Heart right ventricle (tissue), 16 donors: Measurements from ENCODE around the gene C19orf47. TPM values are rescaled to one million over a fixed set of nuclear protein-coding genes. Genes with fewer than 3 reads are reported as not detected.

Experiments used
- ATAC-seq, 8 donors: fragments of 200-7000 bp; cut with Tn5 transposase; one replicate each; pipeline ENCODE4 v1.9.1; 2020; ENCODE audit warnings: mild to moderate bottlenecking in 8 of 8, moderate library complexity in 8 of 8, moderate number of reproducible peaks in 1 of 8
- DNase-seq, 2 donors: peaks; one replicate each; pipeline ENCODE4 v3.0.0-alpha.2; 2020
- H3K27ac ChIP-seq, 10 donors: fragments of 200-600 bp; sonication (generic) in 2 of 10; one replicate each; pipeline versions ENCODE4 v1.5.0 to v1.8.0; 2020 to 2022; ENCODE audit warnings: mild to moderate bottlenecking in 3 of 10
- H3K27me3 ChIP-seq, 7 donors: fragments of 200-600 bp; one replicate each; pipeline ENCODE4 v1.8.0; 2021 to 2022; ENCODE audit warnings: mild to moderate bottlenecking in 2 of 7
- H3K36me3 ChIP-seq, 9 donors: fragments of 200-600 bp; sonication (generic) in 1 of 9; one replicate each; pipeline versions ENCODE4 v1.5.0 to v1.8.0; 2020 to 2022; ENCODE audit warnings: mild to moderate bottlenecking in 2 of 9
- H3K4me1 ChIP-seq, 9 donors: fragments of 200-600 bp; sonication (generic) in 1 of 9; one replicate each; pipeline versions ENCODE4 v1.5.0 to v1.8.0; 2020 to 2022; ENCODE audit warnings: mild to moderate bottlenecking in 4 of 9
- H3K4me3 ChIP-seq, 10 donors: fragments of 200-600 bp; sonication (generic) in 2 of 10; one replicate each; pipeline versions ENCODE4 v1.5.0 to v1.8.0; 2020 to 2022; ENCODE audit warnings: mild to moderate bottlenecking in 7 of 10, moderate library complexity in 2 of 10
- H3K9me3 ChIP-seq, 11 donors: fragments of 200-600 bp in 10 of 11; sonication (generic) in 2 of 11; one replicate each; pipeline versions ENCODE4 v1.5.0 to v1.8.0; 2013 to 2022; ENCODE audit warnings: mild to moderate bottlenecking in 2 of 11, control low read depth in 1 of 11, moderate library complexity in 1 of 11
- WGBS, 2 donors: extraction: QIAGEN DNeasy Blood & Tissue Kit; methylation state at CpG; one replicate each; pipeline ENCODE4 v1.1.7; 2013; ENCODE audit warnings: inconsistent platforms in 1 of 2; 5-methylcytosine and 5-hydroxymethylcytosine counted together
- intact Hi-C, 10 donors: fragments of 100-400 bp; cut with DNase I; formaldehyde crosslinking; loops; one replicate each; pipeline versions ENCODE4 v1.11.1 to v1.14.2; 2022
- polyA plus RNA-seq, 2 donors: library from polyadenylated mRNA; stranded (reverse); fragments of 200-250 nt; gene quantifications; one replicate each; pipeline ENCODE4 v1.2.3, GENCODE V29; 2013
- total RNA-seq, 10 donors: library from RNA; stranded (reverse); fragmentation: NEBNext Ultra II Directional in 3 of 10; extraction: Animal tissue kit (Norgen Biotek cat#: 25700) in 3 of 10; gene quantifications; one replicate each; pipeline versions ENCODE4 v1.2.1 to v1.2.4, GENCODE V29; 2021 to 2023
- TF ChIP-seq, protein P1 (sequence below), 9 donors: fragments of 200-600 bp; sonication (generic) in 2 of 9; IDR thresholded peaks; one replicate each; pipeline versions ENCODE4 v1.5.0 to v1.8.0; 2021 to 2022; ENCODE audit warnings: antibody characterized with exemption in 9 of 9, mild to moderate bottlenecking in 5 of 9, moderate library complexity in 1 of 9
- donor health status: Arrhythmogenic right ventricular cardiomyopathy.
- donor health status: ischemic (EF 13 %, LVEDD 7.1; RV severe dilation, severe dysfunction).
- donor health status: healthy with polysubstance abuse.
- donor health status: DM: no; HTN: yes; CAD: no.
- donor health status: DM: no; HTN: no; CAD: no.
- donor health status: ischemic (EF 25% LVEDD 6.9; RV normal size, moderate dysfunction).
- donor health status: ischemic (EF 25% LVEDD 5.7; RV mildly dilated, moderate dysfunction).
- donor health status: healthy.
- donor health status: DM: yes; HTN: yes; CAD: no.
- donor health status: Ischemic cardiomyopathy.
- donor health status: ischemic (EF 35%, LVEDD 5.7; RV mildly dilated, moderate dysfunction).
- donor health status: nonischemic (EF 11% LVEDD 7.7; RV severe dilation, severe dysfunction).
- donor health status: DM: yes; HTN: yes; CAD: no.
- donor health status: PGD.
- donor health status: ischemic (EF 29% LVEDD 5.4; RV normal size, mild dysfunction).
- donor health status: nonischemic (EF 23%, LVEDD 6.1; RV moderate dilation, normal function).

C19orf47 gene
- total and polyA plus RNA-seq, 12 donors = 138 to 347 (median 150) TPM

- TF ChIP-seq, protein P1, sequence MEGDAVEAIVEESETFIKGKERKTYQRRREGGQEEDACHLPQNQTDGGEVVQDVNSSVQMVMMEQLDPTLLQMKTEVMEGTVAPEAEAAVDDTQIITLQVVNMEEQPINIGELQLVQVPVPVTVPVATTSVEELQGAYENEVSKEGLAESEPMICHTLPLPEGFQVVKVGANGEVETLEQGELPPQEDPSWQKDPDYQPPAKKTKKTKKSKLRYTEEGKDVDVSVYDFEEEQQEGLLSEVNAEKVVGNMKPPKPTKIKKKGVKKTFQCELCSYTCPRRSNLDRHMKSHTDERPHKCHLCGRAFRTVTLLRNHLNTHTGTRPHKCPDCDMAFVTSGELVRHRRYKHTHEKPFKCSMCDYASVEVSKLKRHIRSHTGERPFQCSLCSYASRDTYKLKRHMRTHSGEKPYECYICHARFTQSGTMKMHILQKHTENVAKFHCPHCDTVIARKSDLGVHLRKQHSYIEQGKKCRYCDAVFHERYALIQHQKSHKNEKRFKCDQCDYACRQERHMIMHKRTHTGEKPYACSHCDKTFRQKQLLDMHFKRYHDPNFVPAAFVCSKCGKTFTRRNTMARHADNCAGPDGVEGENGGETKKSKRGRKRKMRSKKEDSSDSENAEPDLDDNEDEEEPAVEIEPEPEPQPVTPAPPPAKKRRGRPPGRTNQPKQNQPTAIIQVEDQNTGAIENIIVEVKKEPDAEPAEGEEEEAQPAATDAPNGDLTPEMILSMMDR (IDR thresholded peaks at IDR 0.05) = no peak
- Histone ChIP-seq H3K27me3 (no peaks in the 10 kb centered on the region), H3K4me1 (peaks cover 0 to 17% (median 0%) of the 10 kb centered on the region in 9 donors), H3K27ac (no peak overlapping the region), H3K9me3 (no peaks in the 10 kb centered on the region), H3K36me3 (peaks cover 0 to 51% (median 17%) of the 10 kb centered on the region in 9 donors), H3K4me3 (no peak overlapping the region)
- WGBS, 2 donors = 80 to 81% methylated on average over 7 of the region's 7 CpGs
- DNase-seq (no peak), ATAC-seq (no peak)
- intact Hi-C loops = loop anchor here in 1 of 10 donors (10.0 kb wide), 1 partner anchor 207 kb away; no protein-coding TSS in a partner anchor
These were observed 30.9 kb downstream of the C19orf47 start for GRCh38 chr19:40317338-40317737.

GRCh38 chr19:40315812-40316470 is 32.3 kb downstream of the C19orf47 start:
- Histone ChIP-seq H3K4me3 (no peak overlapping the region), H3K4me1 (peaks cover 0 to 17% (median 0%) of the 10 kb centered on the region in 9 donors), H3K36me3 (peaks cover 0 to 37% (median 3%) of the 10 kb centered on the region in 9 donors), H3K27me3 (no peaks in the 10 kb centered on the region), H3K9me3 (no peaks in the 10 kb centered on the region), H3K27ac (peak overlapping the region in 1 of 10 donors; percentile 6)
- DNase-seq = no peak
- peak in 5 of 8 donors; percentile 21 to 37 (median 34) for ATAC-seq
- 64 to 72% methylated on average over 5 of the region's 5 CpGs for WGBS, 2 donors
- TF ChIP-seq, protein P1 (IDR thresholded peaks at IDR 0.05) = no peak
- intact Hi-C loops = loop anchor here in 1 of 10 donors (10.0 kb wide), 1 partner anchor 209 kb away; no protein-coding TSS in a partner anchor

- H3K36me3 ChIP-seq = peaks cover 0 to 24% (median 0%) of the 10 kb centered on the region in 9 donors
- no peak overlapping the region for H3K27ac ChIP-seq
- ATAC-seq (no peak), DNase-seq (no peak)
- H3K4me3 ChIP-seq = no peak overlapping the region
- H3K27me3 ChIP-seq = no peaks in the 10 kb centered on the region
- 85 to 86% methylated on average over 2 of the region's 2 CpGs for WGBS, 2 donors
- intact Hi-C loops = loop anchor here in 1 of 10 donors (10.0 kb wide), 1 partner anchor 210 kb away; no protein-coding TSS in a partner anchor
- TF ChIP-seq, protein P1 (IDR thresholded peaks at IDR 0.05) = no peak
- no peaks in the 10 kb centered on the region for H3K9me3 ChIP-seq
- H3K4me1 ChIP-seq = peaks cover 0 to 11% (median 0%) of the 10 kb centered on the region in 9 donors
These were observed 33.5 kb downstream of the C19orf47 start for GRCh38 chr19:40314656-40315055.

GRCh38 chr19:40313229-40313983 is 34.8 kb downstream of the C19orf47 start:
- intact Hi-C loops = loop anchor here in 1 of 10 donors (10.0 kb wide), 1 partner anchor 211 kb away; no protein-coding TSS in a partner anchor
- TF ChIP-seq, protein P1 (IDR thresholded peaks at IDR 0.05) = no peak
- H3K9me3 ChIP-seq = no peaks in the 10 kb centered on the region
- DNase-seq (no peak), ATAC-seq (no peak)
- H3K4me1 ChIP-seq = peaks cover 0 to 11% (median 0%) of the 10 kb centered on the region in 9 donors
- no peak overlapping the region for H3K4me3 ChIP-seq
- WGBS, 2 donors = 90 to 91% methylated on average over 9 of the region's 9 CpGs
- no peak overlapping the region for H3K27ac ChIP-seq
- H3K27me3 ChIP-seq = no peaks in the 10 kb centered on the region
- H3K36me3 ChIP-seq = peaks cover 0 to 14% (median 0%) of the 10 kb centered on the region in 9 donors
